Mesendoderm (in vitro differentiated cells): ENCODE data around the gene ELOA.
A peak's percentile ranks its signal among the peaks of the same experiment; 100 is the strongest.

Experiments used
- DNase-seq: peaks from one replicate; pipeline ENCODE4 v3.0.0; 2013
- H2AK5ac ChIP-seq: 2 replicates; pipeline ENCODE4 v1.6.1; 2013; ENCODE audit warnings: low read length, inconsistent platforms
- H2BK120ac ChIP-seq: 2 replicates; pipeline ENCODE4 v1.6.1; 2013; ENCODE audit warnings: low read depth, mild to moderate bottlenecking, low read length, moderate library complexity, mixed read lengths
- H2BK15ac ChIP-seq: replicated peaks from 2 replicates; pipeline ENCODE4 v1.6.1; 2013; ENCODE audit warnings: low read depth, mild to moderate bottlenecking, moderate library complexity
- H2BK5ac ChIP-seq: 2 replicates; pipeline ENCODE4 v1.6.1; 2013; ENCODE audit warnings: low read length, inconsistent platforms
- H3K18ac ChIP-seq: 2 replicates; pipeline ENCODE4 v1.6.1; 2013; ENCODE audit warnings: mild to moderate bottlenecking, low read length, mixed read lengths
- H3K23ac ChIP-seq: one replicate; pipeline ENCODE4 v1.6.1; 2013; ENCODE audit warnings: low read length
- H3K27ac ChIP-seq: 2 replicates; pipeline ENCODE4 v1.5.1; 2013; ENCODE audit warnings: low read depth, mild to moderate bottlenecking, inconsistent platforms, low read length, moderate library complexity
- H3K27me3 ChIP-seq: 2 replicates; pipeline ENCODE4 v1.6.1; 2013; ENCODE audit warnings: low read length, control low read depth, mild to moderate bottlenecking, inconsistent platforms; ENCODE audit not compliant: insufficient read depth, poor library complexity
- H3K36me3 ChIP-seq: 2 replicates; pipeline ENCODE4 v1.6.1; 2013; ENCODE audit warnings: low read length, inconsistent platforms; ENCODE audit not compliant: control insufficient read depth, insufficient read depth
- H3K4ac ChIP-seq: one replicate; pipeline ENCODE4 v1.6.1; 2013; ENCODE audit warnings: low read depth, mild to moderate bottlenecking, low read length, moderate library complexity
- H3K4me1 ChIP-seq: 2 replicates; pipeline ENCODE4 v1.6.1; 2013; ENCODE audit warnings: low read depth, low read length, inconsistent platforms; ENCODE audit not compliant: control insufficient read depth
- H3K4me2 ChIP-seq: 2 replicates; pipeline ENCODE4 v1.6.1; 2013; ENCODE audit warnings: low read length
- H3K4me3 ChIP-seq: 2 replicates; pipeline ENCODE4 v1.5.1; 2013; ENCODE audit warnings: mild to moderate bottlenecking, low read length
- H3K56ac ChIP-seq: one replicate; pipeline ENCODE4 v1.6.1; 2013; ENCODE audit warnings: low read length
- H3K79me1 ChIP-seq: 2 replicates; pipeline ENCODE4 v1.6.1; 2013; ENCODE audit warnings: low read length, inconsistent platforms
- H3K79me2 ChIP-seq: 2 replicates; pipeline ENCODE4 v1.6.1; 2013; ENCODE audit warnings: mild to moderate bottlenecking, low read length; ENCODE audit not compliant: control insufficient read depth, insufficient read depth
- H3K9ac ChIP-seq: 2 replicates; pipeline ENCODE4 v1.6.1; 2013; ENCODE audit warnings: low read length, inconsistent platforms
- H4K5ac ChIP-seq: one replicate; pipeline ENCODE4 v1.6.1; 2013; ENCODE audit warnings: low read length
- H4K8ac ChIP-seq: one replicate; pipeline ENCODE4 v1.6.1; 2013; ENCODE audit warnings: low read depth, mild to moderate bottlenecking, control low read depth, low read length, moderate library complexity
- WGBS: extraction: QIAGEN DNeasy Blood & Tissue Kit; methylation state at CpG from one replicate; pipeline ENCODE4 v1.1.7; 2013; ENCODE audit warnings: low lambda C conversion rate, missing lambda C conversion rate; ENCODE audit not compliant: insufficient coverage; ENCODE audit errors: extremely low coverage; 5-methylcytosine and 5-hydroxymethylcytosine counted together

The ELOA gene

GRCh38 chr1:23741609-23742008 lies 1.7 kb upstream of the ELOA start:
- Histone ChIP-seq H4K8ac (no peak overlapping the region), H3K4me2 (no peak overlapping the region), H3K4ac (no peak overlapping the region), H3K36me3 (no peaks in the 10 kb centered on the region), H3K4me1 (peaks cover 4% of the 10 kb centered on the region), H2BK5ac (no peak overlapping the region), H3K79me2 (peaks cover 24% of the 10 kb centered on the region), H3K79me1 (peaks cover 5% of the 10 kb centered on the region), H3K23ac (no peak overlapping the region), H3K27me3 (no peaks in the 10 kb centered on the region), H3K27ac (no peak overlapping the region), H3K9ac (no peak overlapping the region), H4K5ac (no peak overlapping the region), H2BK120ac (no peak overlapping the region), H3K4me3 (no peak overlapping the region), H3K56ac (no peak overlapping the region), H2AK5ac (no peak overlapping the region), H2BK15ac (no peak overlapping the region), H3K18ac (no peak overlapping the region)
- WGBS = no CpG with 5 or more reads among the region's 5 CpGs
- no peak for DNase-seq

GRCh38 chr1:23742670-23743286 lies 493 bp upstream of the ELOA start:
- H3K23ac ChIP-seq = peak overlapping the region; percentile 37
- H3K4me1 ChIP-seq = peaks cover 4% of the 10 kb centered on the region
- no peak overlapping the region for H3K4ac ChIP-seq
- no peak overlapping the region for H4K5ac ChIP-seq
- no peak overlapping the region for H2AK5ac ChIP-seq
- no CpG with 5 or more reads among the region's 28 CpGs for WGBS
- peak overlapping the region; percentile 89 for H3K9ac ChIP-seq
- peak overlapping the region; percentile 1 for H4K8ac ChIP-seq
- peak overlapping the region; percentile 48 for H3K27ac ChIP-seq
- H3K4me2 ChIP-seq = peak overlapping the region; percentile 13
- H2BK120ac ChIP-seq = no peak overlapping the region
- no peaks in the 10 kb centered on the region for H3K27me3 ChIP-seq
- peaks cover 35% of the 10 kb centered on the region for H3K79me2 ChIP-seq
- H2BK5ac ChIP-seq = no peak overlapping the region
- no peaks in the 10 kb centered on the region for H3K36me3 ChIP-seq
- peaks cover 10% of the 10 kb centered on the region for H3K79me1 ChIP-seq
- DNase-seq = peak; percentile 75
- peak overlapping the region; percentile 92 for H3K56ac ChIP-seq
- H3K18ac ChIP-seq = peak overlapping the region; percentile 42
- peak overlapping the region; percentile 47 for H3K4me3 ChIP-seq
- no peak overlapping the region for H2BK15ac ChIP-seq

- Histone ChIP-seq H3K36me3 (no peaks in the 10 kb centered on the region), H2BK5ac (no peak overlapping the region), H4K5ac (no peak overlapping the region), H3K4me2 (no peak overlapping the region), H3K23ac (no peak overlapping the region), H3K27ac (no peak overlapping the region), H3K79me1 (peaks cover 16% of the 10 kb centered on the region), H2BK120ac (no peak overlapping the region), H2BK15ac (no peak overlapping the region), H3K4ac (no peak overlapping the region), H3K18ac (no peak overlapping the region), H3K27me3 (no peaks in the 10 kb centered on the region), H2AK5ac (no peak overlapping the region), H3K4me3 (no peak overlapping the region), H3K79me2 (peaks cover 43% of the 10 kb centered on the region), H3K4me1 (peaks cover 4% of the 10 kb centered on the region), H3K9ac (no peak overlapping the region), H3K56ac (no peak overlapping the region), H4K8ac (no peak overlapping the region)
- DNase-seq = peak; percentile 59
- no CpG with 5 or more reads among the region's 1 CpG for WGBS
Measured at GRCh38 chr1:23745515-23745914, 2.2 kb downstream of the ELOA start.

- Histone ChIP-seq H3K27ac (no peak overlapping the region), H3K4me1 (peaks cover 2% of the 10 kb centered on the region), H3K4me2 (no peak overlapping the region), H2BK120ac (no peak overlapping the region), H2BK15ac (no peak overlapping the region), H3K4ac (no peak overlapping the region), H3K23ac (no peak overlapping the region), H4K8ac (no peak overlapping the region), H2BK5ac (no peak overlapping the region), H3K27me3 (no peaks in the 10 kb centered on the region), H4K5ac (no peak overlapping the region), H3K56ac (no peak overlapping the region), H3K18ac (no peak overlapping the region), H2AK5ac (no peak overlapping the region), H3K36me3 (peaks cover 9% of the 10 kb centered on the region), H3K79me2 (peaks cover 45% of the 10 kb centered on the region), H3K79me1 (peaks cover 21% of the 10 kb centered on the region), H3K9ac (no peak overlapping the region), H3K4me3 (no peak overlapping the region)
- no peak for DNase-seq
- WGBS = no CpG with 5 or more reads among the region's 3 CpGs
Measured at GRCh38 chr1:23748016-23748415, 4.7 kb downstream of the ELOA start.

DNA sequence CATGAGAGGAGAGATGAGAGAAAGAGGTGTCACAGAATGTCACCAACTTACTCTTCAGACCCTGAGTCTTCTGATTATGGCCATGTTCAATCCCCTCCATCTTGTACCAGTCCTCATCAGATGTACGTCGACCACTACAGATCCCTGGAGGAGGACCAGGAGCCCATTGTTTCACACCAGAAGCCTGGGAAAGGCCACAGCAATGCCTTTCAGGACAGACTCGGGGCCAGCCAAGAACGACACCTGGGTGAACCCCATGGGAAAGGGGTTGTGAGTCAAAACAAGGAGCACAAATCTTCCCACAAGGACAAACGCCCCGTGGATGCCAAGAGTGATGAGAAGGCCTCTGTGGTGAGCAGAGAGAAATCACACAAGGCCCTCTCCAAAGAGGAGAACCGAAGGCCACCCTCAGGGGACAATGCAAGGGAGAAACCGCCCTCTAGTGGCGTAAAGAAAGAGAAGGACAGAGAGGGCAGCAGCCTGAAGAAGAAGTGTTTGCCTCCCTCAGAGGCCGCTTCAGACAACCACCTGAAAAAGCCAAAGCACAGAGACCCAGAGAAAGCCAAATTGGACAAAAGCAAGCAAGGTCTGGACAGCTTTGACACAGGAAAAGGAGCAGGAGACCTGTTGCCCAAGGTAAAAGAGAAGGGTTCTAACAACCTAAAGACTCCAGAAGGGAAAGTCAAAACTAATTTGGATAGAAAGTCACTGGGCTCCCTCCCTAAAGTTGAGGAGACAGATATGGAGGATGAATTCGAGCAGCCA lies 8.0 kb downstream of the ELOA start:
- Histone ChIP-seq H3K79me1 (peaks cover 16% of the 10 kb centered on the region), H3K27ac (no peak overlapping the region), H3K9ac (no peak overlapping the region), H2BK5ac (no peak overlapping the region), H3K4me3 (no peak overlapping the region), H3K23ac (no peak overlapping the region), H3K56ac (no peak overlapping the region), H3K18ac (no peak overlapping the region), H3K4me1 (no peaks in the 10 kb centered on the region), H2AK5ac (no peak overlapping the region), H2BK15ac (no peak overlapping the region), H3K4ac (no peak overlapping the region), H4K8ac (no peak overlapping the region), H3K4me2 (no peak overlapping the region), H4K5ac (no peak overlapping the region), H3K36me3 (peaks cover 25% of the 10 kb centered on the region), H3K79me2 (peaks cover 22% of the 10 kb centered on the region), H2BK120ac (no peak overlapping the region), H3K27me3 (no peaks in the 10 kb centered on the region)
- no CpG with 5 or more reads among the region's 11 CpGs for WGBS
- DNase-seq = peak; percentile 81
